HepG2 (cell line): Measurements from ENCODE around the gene MYOM1. TPM values are rescaled to one million over a fixed set of nuclear protein-coding genes. Genes with fewer than 3 reads are reported as not detected.

Experiments
- ATF7-NPFF ChIP-seq: sonication (generic); formaldehyde crosslinking; IDR thresholded peaks from 2 replicates; pipeline ENCODE4 v1.8.1; 2023; ENCODE audit warnings: mild to moderate bottlenecking, low read depth, missing genetic modification reagents, moderate library complexity
- FOSL2 ChIP-seq: sonication (generic); formaldehyde crosslinking; IDR thresholded peaks from 2 replicates; pipeline ENCODE4 v1.4.0; 2020; ENCODE audit warnings: missing genetic modification reagents
- MZF1 ChIP-seq: sonication (generic); formaldehyde crosslinking; IDR thresholded peaks from 2 replicates; pipeline ENCODE4 v1.8.1; 2023; ENCODE audit warnings: mild to moderate bottlenecking, missing genetic modification reagents, borderline replicate concordance
- NFKBIZ ChIP-seq: IDR thresholded peaks from 2 replicates; pipeline ENCODE4 v1.6.1; 2018; ENCODE audit warnings: missing genetic modification reagents, missing compliant biosample characterization
- SNAI1 ChIP-seq: sonication (generic); formaldehyde crosslinking; IDR thresholded peaks from 2 replicates; pipeline ENCODE4 v1.5.0; 2020; ENCODE audit warnings: mild to moderate bottlenecking, missing genetic modification reagents, borderline replicate concordance
- SOX5 ChIP-seq: IDR thresholded peaks from 2 replicates; pipeline ENCODE4 v1.6.1; 2016; ENCODE audit warnings: borderline replicate concordance
- ZFP37 ChIP-seq: sonication (generic); formaldehyde crosslinking; IDR thresholded peaks from 2 replicates; pipeline ENCODE4 v1.4.0; 2020; ENCODE audit warnings: missing genetic modification reagents, borderline replicate concordance
- ZNF12 ChIP-seq: sonication (generic); formaldehyde crosslinking; IDR thresholded peaks from 2 replicates; pipeline ENCODE4 v1.5.0; 2020; ENCODE audit warnings: missing genetic modification reagents
- ZNF20 ChIP-seq: sonication (generic); formaldehyde crosslinking; IDR thresholded peaks from 2 replicates; pipeline ENCODE4 v1.4.0; 2020; ENCODE audit warnings: mild to moderate bottlenecking, moderate library complexity, missing genetic modification reagents
- ZNF260 ChIP-seq: sonication (generic); formaldehyde crosslinking; IDR thresholded peaks from 2 replicates; pipeline ENCODE4 v1.4.0; 2020; ENCODE audit warnings: missing genetic modification reagents, low read depth, mild to moderate bottlenecking, borderline replicate concordance
- ZNF335 ChIP-seq: sonication (generic); formaldehyde crosslinking; IDR thresholded peaks from 2 replicates; pipeline ENCODE4 v1.4.0; 2020; ENCODE audit warnings: missing genetic modification reagents
- ZNF350 ChIP-seq: sonication (generic); formaldehyde crosslinking; IDR thresholded peaks from 2 replicates; pipeline ENCODE4 v1.4.0; 2020; ENCODE audit warnings: mild to moderate bottlenecking, low read depth, missing genetic modification reagents, borderline replicate concordance
- ZNF44 ChIP-seq: sonication (generic); formaldehyde crosslinking; IDR thresholded peaks from 2 replicates; pipeline ENCODE4 v1.5.1; 2020; ENCODE audit warnings: mild to moderate bottlenecking, missing genetic modification reagents
- ZNF792 ChIP-seq: IDR thresholded peaks from 2 replicates; pipeline ENCODE4 v1.6.1; 2016
- polyA plus RNA-seq, 8 experiments: library from polyadenylated mRNA; depleted of rRNA in 3 of 8; stranded (reverse) in 7 of 8; unstranded in 1 of 8; fragments of >200 nt; fragmentation: Illumina TruSeq in 4 of 8; extraction: Trizol in 4 of 8; gene quantifications; 2 replicates each; pipeline versions ENCODE4 v1.2.1 to v1.2.3, GENCODE V29; 2011 to 2016; ENCODE audit warnings: low read depth in 4 of 8, missing spikeins in 1 of 8, mixed read lengths in 1 of 8; ENCODE audit not compliant: insufficient read depth in 1 of 8
- total RNA-seq, 5 experiments: library from RNA; depleted of rRNA; stranded (reverse); fragments of >200 nt; fragmentation: Illumina TruSeq; extraction: Trizol; gene quantifications; 2 replicates each; pipeline ENCODE4 v1.2.3, GENCODE V29; 2016; ENCODE audit warnings: low read depth in 1 of 5
- TF ChIP-seq, protein P1 (sequence below): sonication (generic); formaldehyde crosslinking; IDR thresholded peaks from 2 replicates; pipeline ENCODE4 v1.5.1; 2020; ENCODE audit warnings: mild to moderate bottlenecking, missing genetic modification reagents
- TF ChIP-seq, protein P2 (sequence below): sonication (generic); formaldehyde crosslinking; IDR thresholded peaks from 2 replicates; pipeline ENCODE4 v1.4.0; 2020; ENCODE audit warnings: missing genetic modification reagents
- TF ChIP-seq, protein P3 (sequence below): fragments of 450-650 bp; IDR thresholded peaks from 2 replicates; pipeline ENCODE4 v1.6.1; 2017; ENCODE audit warnings: mild to moderate bottlenecking
- TF ChIP-seq, protein P4 (sequence below): sonication (generic); formaldehyde crosslinking; IDR thresholded peaks from 2 replicates; pipeline ENCODE4 v1.5.1; 2020; ENCODE audit warnings: mild to moderate bottlenecking, missing genetic modification reagents, borderline replicate concordance
- TF ChIP-seq, protein P5 (sequence below): IDR thresholded peaks from 2 replicates; pipeline ENCODE4 v1.6.1; 2012; ENCODE audit warnings: inconsistent platforms

The MYOM1 gene
- total and polyA plus RNA-seq, 2 of the 13 experiments (the other 11 are each of a cell fraction or from before 2014, with no cell fraction given) = 0.46 to 0.98 TPM

DNA sequence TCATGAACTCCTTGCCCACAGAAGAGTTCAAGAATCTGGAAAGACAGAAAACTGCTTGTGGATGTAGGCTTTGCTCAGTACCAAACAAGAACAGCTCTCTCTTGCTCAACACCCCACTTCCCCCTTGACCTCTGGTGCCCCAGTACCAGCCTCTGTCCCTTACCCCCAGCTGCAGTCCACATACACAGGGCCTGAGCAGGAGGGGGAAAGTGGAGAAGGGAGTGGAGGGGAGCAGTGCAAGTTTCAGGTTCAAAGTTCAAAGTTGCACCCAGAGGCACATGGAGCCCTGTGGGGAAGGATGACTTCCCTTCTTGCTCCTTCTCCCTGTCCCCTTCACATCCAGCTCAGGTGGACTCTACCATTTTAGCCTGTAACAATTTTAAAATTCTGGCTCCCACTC, 145.7 kb downstream of the MYOM1 start (continued):
- TF ChIP-seq, protein P1, sequence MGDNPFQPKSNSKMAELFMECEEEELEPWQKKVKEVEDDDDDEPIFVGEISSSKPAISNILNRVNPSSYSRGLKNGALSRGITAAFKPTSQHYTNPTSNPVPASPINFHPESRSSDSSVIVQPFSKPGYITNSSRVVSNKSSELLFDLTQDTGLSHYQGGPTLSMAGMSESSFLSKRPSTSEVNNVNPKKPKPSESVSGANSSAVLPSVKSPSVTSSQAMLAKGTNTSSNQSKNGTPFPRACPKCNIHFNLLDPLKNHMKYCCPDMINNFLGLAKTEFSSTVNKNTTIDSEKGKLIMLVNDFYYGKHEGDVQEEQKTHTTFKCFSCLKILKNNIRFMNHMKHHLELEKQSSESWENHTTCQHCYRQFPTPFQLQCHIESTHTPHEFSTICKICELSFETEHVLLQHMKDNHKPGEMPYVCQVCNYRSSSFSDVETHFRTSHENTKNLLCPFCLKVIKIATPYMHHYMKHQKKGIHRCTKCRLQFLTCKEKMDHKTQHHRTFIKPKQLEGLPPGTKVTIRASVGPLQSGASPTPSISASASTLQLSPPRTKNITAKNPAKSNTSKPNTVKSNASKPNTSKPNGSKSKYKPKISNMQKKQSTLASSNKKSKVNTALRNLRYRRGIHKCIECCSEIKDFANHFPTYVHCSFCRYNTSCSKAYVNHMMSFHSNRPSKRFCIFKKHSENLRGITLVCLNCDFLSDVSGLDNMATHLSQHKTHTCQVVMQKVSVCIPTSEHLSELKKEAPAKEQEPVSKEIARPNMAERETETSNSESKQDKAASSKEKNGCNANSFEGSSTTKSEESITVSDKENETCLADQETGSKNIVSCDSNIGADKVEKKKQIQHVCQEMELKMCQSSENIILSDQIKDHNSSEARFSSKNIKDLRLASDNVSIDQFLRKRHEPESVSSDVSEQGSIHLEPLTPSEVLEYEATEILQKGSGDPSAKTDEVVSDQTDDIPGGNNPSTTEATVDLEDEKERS (CRISPR knock-in tag) = no peak
- TF ChIP-seq ZNF12 (CRISPR knock-in tag) (no peak), FOSL2 (CRISPR knock-in tag) (peak; percentile 27; the same call in 1 of the 2 replicates), SNAI1 (no peak), ATF7-NPFF (CRISPR knock-in tag) (no peak), ZNF350 (CRISPR knock-in tag) (no peak), ZNF260 (CRISPR knock-in tag) (no peak), ZNF20 (no peak), ZNF335 (CRISPR knock-in tag) (no peak), ZNF44 (CRISPR knock-in tag) (no peak), ZFP37 (CRISPR knock-in tag) (no peak), NFKBIZ (CRISPR knock-in tag) (no peak), SOX5 (no peak; the same call in 1 of the 2 replicates), ZNF792 (CRISPR knock-in tag) (no peak), MZF1 (CRISPR knock-in tag) (no peak)
- TF ChIP-seq, protein P2, sequence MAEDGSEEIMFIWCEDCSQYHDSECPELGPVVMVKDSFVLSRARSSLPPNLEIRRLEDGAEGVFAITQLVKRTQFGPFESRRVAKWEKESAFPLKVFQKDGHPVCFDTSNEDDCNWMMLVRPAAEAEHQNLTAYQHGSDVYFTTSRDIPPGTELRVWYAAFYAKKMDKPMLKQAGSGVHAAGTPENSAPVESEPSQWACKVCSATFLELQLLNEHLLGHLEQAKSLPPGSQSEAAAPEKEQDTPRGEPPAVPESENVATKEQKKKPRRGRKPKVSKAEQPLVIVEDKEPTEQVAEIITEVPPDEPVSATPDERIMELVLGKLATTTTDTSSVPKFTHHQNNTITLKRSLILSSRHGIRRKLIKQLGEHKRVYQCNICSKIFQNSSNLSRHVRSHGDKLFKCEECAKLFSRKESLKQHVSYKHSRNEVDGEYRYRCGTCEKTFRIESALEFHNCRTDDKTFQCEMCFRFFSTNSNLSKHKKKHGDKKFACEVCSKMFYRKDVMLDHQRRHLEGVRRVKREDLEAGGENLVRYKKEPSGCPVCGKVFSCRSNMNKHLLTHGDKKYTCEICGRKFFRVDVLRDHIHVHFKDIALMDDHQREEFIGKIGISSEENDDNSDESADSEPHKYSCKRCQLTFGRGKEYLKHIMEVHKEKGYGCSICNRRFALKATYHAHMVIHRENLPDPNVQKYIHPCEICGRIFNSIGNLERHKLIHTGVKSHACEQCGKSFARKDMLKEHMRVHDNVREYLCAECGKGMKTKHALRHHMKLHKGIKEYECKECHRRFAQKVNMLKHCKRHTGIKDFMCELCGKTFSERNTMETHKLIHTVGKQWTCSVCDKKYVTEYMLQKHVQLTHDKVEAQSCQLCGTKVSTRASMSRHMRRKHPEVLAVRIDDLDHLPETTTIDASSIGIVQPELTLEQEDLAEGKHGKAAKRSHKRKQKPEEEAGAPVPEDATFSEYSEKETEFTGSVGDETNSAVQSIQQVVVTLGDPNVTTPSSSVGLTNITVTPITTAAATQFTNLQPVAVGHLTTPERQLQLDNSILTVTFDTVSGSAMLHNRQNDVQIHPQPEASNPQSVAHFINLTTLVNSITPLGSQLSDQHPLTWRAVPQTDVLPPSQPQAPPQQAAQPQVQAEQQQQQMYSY (CRISPR knock-in tag) = no peak
- TF ChIP-seq, protein P3, sequence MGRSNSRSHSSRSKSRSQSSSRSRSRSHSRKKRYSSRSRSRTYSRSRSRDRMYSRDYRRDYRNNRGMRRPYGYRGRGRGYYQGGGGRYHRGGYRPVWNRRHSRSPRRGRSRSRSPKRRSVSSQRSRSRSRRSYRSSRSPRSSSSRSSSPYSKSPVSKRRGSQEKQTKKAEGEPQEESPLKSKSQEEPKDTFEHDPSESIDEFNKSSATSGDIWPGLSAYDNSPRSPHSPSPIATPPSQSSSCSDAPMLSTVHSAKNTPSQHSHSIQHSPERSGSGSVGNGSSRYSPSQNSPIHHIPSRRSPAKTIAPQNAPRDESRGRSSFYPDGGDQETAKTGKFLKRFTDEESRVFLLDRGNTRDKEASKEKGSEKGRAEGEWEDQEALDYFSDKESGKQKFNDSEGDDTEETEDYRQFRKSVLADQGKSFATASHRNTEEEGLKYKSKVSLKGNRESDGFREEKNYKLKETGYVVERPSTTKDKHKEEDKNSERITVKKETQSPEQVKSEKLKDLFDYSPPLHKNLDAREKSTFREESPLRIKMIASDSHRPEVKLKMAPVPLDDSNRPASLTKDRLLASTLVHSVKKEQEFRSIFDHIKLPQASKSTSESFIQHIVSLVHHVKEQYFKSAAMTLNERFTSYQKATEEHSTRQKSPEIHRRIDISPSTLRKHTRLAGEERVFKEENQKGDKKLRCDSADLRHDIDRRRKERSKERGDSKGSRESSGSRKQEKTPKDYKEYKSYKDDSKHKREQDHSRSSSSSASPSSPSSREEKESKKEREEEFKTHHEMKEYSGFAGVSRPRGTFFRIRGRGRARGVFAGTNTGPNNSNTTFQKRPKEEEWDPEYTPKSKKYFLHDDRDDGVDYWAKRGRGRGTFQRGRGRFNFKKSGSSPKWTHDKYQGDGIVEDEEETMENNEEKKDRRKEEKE = no peak
- TF ChIP-seq, protein P4, sequence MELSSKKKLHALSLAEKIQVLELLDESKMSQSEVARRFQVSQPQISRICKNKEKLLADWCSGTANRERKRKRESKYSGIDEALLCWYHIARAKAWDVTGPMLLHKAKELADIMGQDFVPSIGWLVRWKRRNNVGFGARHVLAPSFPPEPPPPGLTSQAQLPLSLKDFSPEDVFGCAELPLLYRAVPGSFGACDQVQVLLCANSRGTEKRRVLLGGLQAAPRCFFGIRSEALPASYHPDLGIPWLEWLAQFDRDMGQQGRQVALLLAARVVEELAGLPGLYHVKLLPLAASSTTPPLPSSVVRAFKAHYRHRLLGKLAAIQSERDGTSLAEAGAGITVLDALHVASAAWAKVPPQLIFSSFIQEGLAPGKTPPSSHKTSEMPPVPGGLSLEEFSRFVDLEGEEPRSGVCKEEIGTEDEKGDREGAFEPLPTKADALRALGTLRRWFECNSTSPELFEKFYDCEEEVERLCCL (CRISPR knock-in tag) = no peak
- TF ChIP-seq, protein P5, sequence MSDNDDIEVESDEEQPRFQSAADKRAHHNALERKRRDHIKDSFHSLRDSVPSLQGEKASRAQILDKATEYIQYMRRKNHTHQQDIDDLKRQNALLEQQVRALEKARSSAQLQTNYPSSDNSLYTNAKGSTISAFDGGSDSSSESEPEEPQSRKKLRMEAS = peak; percentile 74
